NCI-H1092 treated with DMSO at 0.1 percent for 48 hours (cell line): ENCODE measurements around the gene FST.

Source experiments
- DNase-seq: peaks from one replicate; lab custom pipeline; 2025; lab: John Stamatoyannopoulos, UW

The FST gene

DNA sequence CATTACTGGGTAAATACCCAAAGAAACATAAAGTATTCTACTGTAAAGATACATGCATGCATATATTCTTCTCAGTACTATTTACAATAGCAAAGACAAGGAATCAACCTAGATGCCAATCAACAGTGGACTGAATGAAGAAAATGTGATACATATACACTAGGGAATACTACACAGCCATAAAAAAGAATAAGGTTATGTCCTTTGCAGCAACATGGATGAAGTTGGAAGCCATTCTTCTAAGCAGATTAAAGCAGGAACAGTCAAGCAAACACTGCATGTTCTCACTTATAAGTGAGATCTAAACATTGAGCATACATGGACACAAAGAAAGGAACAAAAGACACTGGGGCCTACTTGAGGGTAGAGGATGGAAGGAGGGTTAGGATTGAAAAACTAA lies 40.4 kb downstream of the FST start:
- no peak for DNase-seq
